Fibroblast of villous mesenchyme (primary cell): ENCODE data around the gene DCST2. TPM values are rescaled to one million over a fixed set of nuclear protein-coding genes. Genes with fewer than 3 reads are reported as not detected.

Source experiments
- DNase-seq: peaks from one replicate; pipeline ENCODE4 v3.0.0-alpha.2; 2010; ENCODE audit warnings: low read depth
- H3K4me3 ChIP-seq: 2 replicates; pipeline ENCODE4 v1.5.1; 2011; ENCODE audit warnings: low read depth, mild to moderate bottlenecking, low read length
- CTCF ChIP-seq: IDR thresholded peaks from 2 replicates; pipeline ENCODE4 v1.5.1; 2012; ENCODE audit warnings: low read depth, mild to moderate bottlenecking, low read length; ENCODE audit not compliant: insufficient read depth
- total RNA-seq: library from RNA; depleted of rRNA; stranded (reverse); fragments of >200 nt; gene quantifications from 2 replicates; pipeline ENCODE4 v1.2.3, GENCODE V29; 2012

Gene DCST2
- total RNA-seq, 1 donor, result not detected

GRCh38 chr1:155026588-155026987 is 7.0 kb downstream of the DCST2 start:
- no peak for DNase-seq
- H3K4me3 ChIP-seq, result no peak overlapping the region
- no peak for TF ChIP-seq CTCF

- no peak overlapping the region for H3K4me3 ChIP-seq
- TF ChIP-seq CTCF, result no peak
- no peak for DNase-seq
These were observed 7.4 kb downstream of the DCST2 start for GRCh38 chr1:155026154-155026553.

GRCh38 chr1:155024315-155024714 is 9.3 kb downstream of the DCST2 start:
- no peak for DNase-seq
- H3K4me3 ChIP-seq, result no peak overlapping the region
- TF ChIP-seq CTCF, result no peak

- no peak for DNase-seq
- no peak for TF ChIP-seq CTCF
- H3K4me3 ChIP-seq, result no peak overlapping the region
These were observed 10.0 kb downstream of the DCST2 start for GRCh38 chr1:155023627-155024026.

- no peak for TF ChIP-seq CTCF
- no peak for DNase-seq
- H3K4me3 ChIP-seq, result no peak overlapping the region
These were observed 10.7 kb downstream of the DCST2 start for GRCh38 chr1:155022927-155023236.

- H3K4me3 ChIP-seq, result no peak overlapping the region
- TF ChIP-seq CTCF, result no peak
- DNase-seq, result no peak
These were observed 11.2 kb downstream of the DCST2 start for GRCh38 chr1:155022136-155022926.
